ENCODE data around the gene OR14A2. TPM values are rescaled to one million over a fixed set of nuclear protein-coding genes. Genes with fewer than 3 reads are reported as not detected.

The OR14A2 gene
- total RNA-seq (2022), result not detected in 2 replicates
- not detected for Bru-seq, nascent RNA
- BruChase-seq, experiment 1, labeled RNA remaining after a 2-hour chase, result not detected
- BruChase-seq, experiment 2, labeled RNA remaining after a 6-hour chase, result not detected
- long read RNA-seq, result 0 reads

GRCh38 chr1:247748041-247748440 is at the start of gene OR14A2:
Gene OR14A2, minus strand, starts transcription at chr1:247748141.
- CTCF ChIA-PET, result no interaction called here
- Histone ChIP-seq H3K4me1 (no peaks in the 10 kb centered on the region), H3K36me3 (ENCODE audit: control insufficient read depth, insufficient read depth, low read length) (no peaks in the 10 kb centered on the region), H3K27me3 (replicated peaks; ENCODE audit: control insufficient read depth, insufficient read depth, low read length) (no peaks in the 10 kb centered on the region), H3K4me3 (ENCODE audit: low read depth, low read length) (no peak within 1 kb of the TSS), H3K9me3 (no peaks in the 10 kb centered on the region)
- no peak within 1 kb of the TSS for H3K4me3 Mint-ChIP-seq (ENCODE audit: unreplicated experiment)
- H3K27me3 Mint-ChIP-seq (ENCODE audit: insufficient read depth, unreplicated experiment), result no peaks in the 10 kb centered on the region
- no peak for TF ChIP-seq CTCF (IDR thresholded peaks at IDR 0.05; ENCODE audit: insufficient read depth in 1 of 2, low read depth in 1 of 2, low read length in 1 of 2, severe bottlenecking in 1 of 2, unreplicated experiment in 1 of 2)
- no peak for DNase-seq
- POLR2A ChIA-PET, result no interaction called here
- H3K27ac Mint-ChIP-seq (ENCODE audit: unreplicated experiment), result no peak within 1 kb of the TSS
- H3K4me1 Mint-ChIP-seq (ENCODE audit: low read depth, unreplicated experiment), result no peaks in the 10 kb centered on the region
- H3K9me3 Mint-ChIP-seq (ENCODE audit: unreplicated experiment), result peaks cover 11% of the 10 kb centered on the region
- BruUV-seq (replicated peaks), result no TSS peak
- H3K36me3 Mint-ChIP-seq (ENCODE audit: insufficient read depth, unreplicated experiment), result no peaks in the 10 kb centered on the region
- intact Hi-C loops (cut with micrococcal nuclease; ENCODE audit: unreplicated experiment), result no loop called here

- Mint-ChIP-seq H3K9me3 (ENCODE audit: unreplicated experiment) (no peaks in the 10 kb centered on the region), H3K4me1 (ENCODE audit: low read depth, unreplicated experiment) (no peaks in the 10 kb centered on the region), H3K4me3 (ENCODE audit: unreplicated experiment) (no peak overlapping the region), H3K36me3 (ENCODE audit: insufficient read depth, unreplicated experiment) (no peaks in the 10 kb centered on the region), H3K27ac (ENCODE audit: unreplicated experiment) (no peak overlapping the region), H3K27me3 (ENCODE audit: insufficient read depth, unreplicated experiment) (no peaks in the 10 kb centered on the region)
- H3K4me1 ChIP-seq, result no peaks in the 10 kb centered on the region
- DNase-seq, result no peak
- H3K27me3 ChIP-seq (replicated peaks; ENCODE audit: control insufficient read depth, insufficient read depth, low read length), result no peaks in the 10 kb centered on the region
- peaks cover 5% of the 10 kb centered on the region for H3K9me3 ChIP-seq
- POLR2A ChIA-PET, result no interaction called here
- H3K36me3 ChIP-seq (ENCODE audit: control insufficient read depth, insufficient read depth, low read length), result no peaks in the 10 kb centered on the region
- intact Hi-C loops (cut with micrococcal nuclease; ENCODE audit: unreplicated experiment), result no loop called here
- BruUV-seq (replicated peaks), result no TSS peak
- no peak overlapping the region for H3K4me3 ChIP-seq (ENCODE audit: low read depth, low read length)
- TF ChIP-seq CTCF (IDR thresholded peaks at IDR 0.05; ENCODE audit: insufficient read depth in 1 of 2, low read depth in 1 of 2, low read length in 1 of 2, severe bottlenecking in 1 of 2, unreplicated experiment in 1 of 2), result no peak
- CTCF ChIA-PET, result no interaction called here
Measured at GRCh38 chr1:247797518-247797917, 49.6 kb upstream of the OR14A2 start.

GRCh38 chr1:247769603-247770002 is 21.7 kb upstream of the OR14A2 start:
- no peak for DNase-seq
- Histone ChIP-seq H3K36me3 (ENCODE audit: control insufficient read depth, insufficient read depth, low read length) (no peaks in the 10 kb centered on the region), H3K27me3 (replicated peaks; ENCODE audit: control insufficient read depth, insufficient read depth, low read length) (no peaks in the 10 kb centered on the region), H3K4me3 (ENCODE audit: low read depth, low read length) (no peak overlapping the region), H3K9me3 (no peaks in the 10 kb centered on the region), H3K4me1 (no peaks in the 10 kb centered on the region)
- no peaks in the 10 kb centered on the region for H3K9me3 Mint-ChIP-seq (ENCODE audit: unreplicated experiment)
- H3K27me3 Mint-ChIP-seq (ENCODE audit: insufficient read depth, unreplicated experiment), result no peaks in the 10 kb centered on the region
- no peak overlapping the region for H3K4me3 Mint-ChIP-seq (ENCODE audit: unreplicated experiment)
- H3K4me1 Mint-ChIP-seq (ENCODE audit: low read depth, unreplicated experiment), result no peaks in the 10 kb centered on the region
- POLR2A ChIA-PET, result no interaction called here
- H3K27ac Mint-ChIP-seq (ENCODE audit: unreplicated experiment), result no peak overlapping the region
- CTCF ChIA-PET, result no interaction called here
- BruUV-seq (replicated peaks), result no TSS peak
- no peaks in the 10 kb centered on the region for H3K36me3 Mint-ChIP-seq (ENCODE audit: insufficient read depth, unreplicated experiment)
- no peak for TF ChIP-seq CTCF (IDR thresholded peaks at IDR 0.05; ENCODE audit: insufficient read depth in 1 of 2, low read depth in 1 of 2, low read length in 1 of 2, severe bottlenecking in 1 of 2, unreplicated experiment in 1 of 2)
- intact Hi-C loops (cut with micrococcal nuclease; ENCODE audit: unreplicated experiment), result no loop called here

All from Caco-2 (cell line).